ENCODE measurements around the gene LTBP1.

LTBP1 gene

GRCh38 chr2:33336036-33336625, 389.4 kb downstream of the LTBP1 start:
- Mint-ChIP-seq H3K4me3 (no peak overlapping the region), H3K27ac (no peak overlapping the region), H3K9me3 (ENCODE audit: low read depth) (no peaks in the 10 kb centered on the region), H3K4me1 (ENCODE audit: low read depth) (no peaks in the 10 kb centered on the region), H3K36me3 (no peaks in the 10 kb centered on the region), H3K27me3 (peaks cover 9% of the 10 kb centered on the region)

- Mint-ChIP-seq H3K4me3 (no peak overlapping the region), H3K27me3 (peaks cover 9% of the 10 kb centered on the region), H3K36me3 (no peaks in the 10 kb centered on the region), H3K9me3 (ENCODE audit: low read depth) (no peaks in the 10 kb centered on the region), H3K4me1 (ENCODE audit: low read depth) (no peaks in the 10 kb centered on the region), H3K27ac (no peak overlapping the region)
These were observed 390.7 kb downstream of the LTBP1 start for GRCh38 chr2:33337385-33337960.

DNA sequence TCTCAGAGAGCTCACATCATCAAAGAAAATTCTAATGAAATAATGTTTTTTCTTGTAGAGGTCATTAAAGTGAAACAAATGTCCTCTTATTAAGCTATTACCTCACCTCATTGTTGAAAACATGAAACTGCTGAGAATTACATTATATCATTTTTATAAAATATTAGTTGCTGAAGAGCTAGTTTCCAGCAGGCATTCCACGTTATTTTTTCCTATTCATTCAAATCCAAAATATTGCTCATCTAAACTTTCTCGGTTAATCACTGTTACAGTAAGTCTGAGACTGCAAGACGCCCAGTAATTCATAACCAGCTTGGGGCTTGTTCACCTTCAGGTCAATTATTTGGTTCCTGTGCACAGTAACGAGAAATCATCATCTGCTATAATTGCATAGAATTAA, 391.2 kb downstream of the LTBP1 start:
- H3K36me3 Mint-ChIP-seq: no peaks in the 10 kb centered on the region
- peaks cover 6% of the 10 kb centered on the region for H3K27me3 Mint-ChIP-seq
- H3K27ac Mint-ChIP-seq: no peak overlapping the region
- H3K4me3 Mint-ChIP-seq: no peak overlapping the region
- no peaks in the 10 kb centered on the region for H3K9me3 Mint-ChIP-seq (ENCODE audit: low read depth)
- peaks cover 4% of the 10 kb centered on the region for H3K4me1 Mint-ChIP-seq (ENCODE audit: low read depth)

DNA sequence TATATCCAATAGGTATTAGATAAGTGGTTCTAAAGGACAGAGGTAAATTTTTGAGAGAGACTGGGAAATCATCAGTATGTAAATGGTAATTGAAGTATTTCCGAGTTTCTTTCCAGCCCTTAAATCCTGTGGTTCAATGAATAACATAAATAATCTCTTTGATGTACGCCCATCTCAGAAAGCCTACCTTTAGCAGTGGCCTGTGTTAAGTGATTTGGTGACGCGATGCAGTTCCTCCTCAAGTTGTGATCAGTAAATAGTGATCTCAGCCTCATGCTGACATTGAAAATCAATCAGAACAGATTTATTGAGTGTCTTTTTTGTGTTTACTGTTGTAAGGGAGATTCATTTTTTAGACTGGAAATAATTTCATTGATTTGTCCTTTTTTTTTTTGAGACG, 392.5 kb downstream of the LTBP1 start:
- Mint-ChIP-seq H3K4me3 (no peak overlapping the region), H3K4me1 (ENCODE audit: low read depth) (peaks cover 10% of the 10 kb centered on the region), H3K27me3 (peaks cover 6% of the 10 kb centered on the region), H3K9me3 (ENCODE audit: low read depth) (no peaks in the 10 kb centered on the region), H3K27ac (no peak overlapping the region), H3K36me3 (no peaks in the 10 kb centered on the region)

DNA sequence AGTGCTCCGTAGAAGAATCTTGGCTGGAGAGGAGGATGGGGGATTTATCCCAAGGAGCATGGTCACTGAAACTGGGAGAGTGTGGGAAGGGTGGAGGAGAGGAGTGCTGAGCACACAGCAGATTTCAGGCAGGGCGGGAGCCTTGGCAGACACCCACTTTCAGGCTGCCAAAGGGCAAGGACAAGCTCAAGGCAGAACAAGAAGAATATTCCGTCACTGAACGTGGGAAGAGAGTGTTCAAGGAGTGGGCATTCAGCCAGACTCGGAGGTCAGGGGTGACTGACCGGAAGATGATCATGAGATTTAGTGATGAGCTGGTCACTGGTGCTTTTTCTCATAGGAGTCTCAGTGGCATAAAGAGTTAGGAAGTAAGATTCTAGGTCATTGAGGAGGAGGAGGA, 393.5 kb downstream of the LTBP1 start:
- no peak overlapping the region for H3K27ac Mint-ChIP-seq
- no peaks in the 10 kb centered on the region for H3K36me3 Mint-ChIP-seq
- peaks cover 6% of the 10 kb centered on the region for H3K27me3 Mint-ChIP-seq
- H3K4me1 Mint-ChIP-seq (ENCODE audit: low read depth): peaks cover 18% of the 10 kb centered on the region
- H3K9me3 Mint-ChIP-seq (ENCODE audit: low read depth): no peaks in the 10 kb centered on the region
- no peak overlapping the region for H3K4me3 Mint-ChIP-seq

DNA sequence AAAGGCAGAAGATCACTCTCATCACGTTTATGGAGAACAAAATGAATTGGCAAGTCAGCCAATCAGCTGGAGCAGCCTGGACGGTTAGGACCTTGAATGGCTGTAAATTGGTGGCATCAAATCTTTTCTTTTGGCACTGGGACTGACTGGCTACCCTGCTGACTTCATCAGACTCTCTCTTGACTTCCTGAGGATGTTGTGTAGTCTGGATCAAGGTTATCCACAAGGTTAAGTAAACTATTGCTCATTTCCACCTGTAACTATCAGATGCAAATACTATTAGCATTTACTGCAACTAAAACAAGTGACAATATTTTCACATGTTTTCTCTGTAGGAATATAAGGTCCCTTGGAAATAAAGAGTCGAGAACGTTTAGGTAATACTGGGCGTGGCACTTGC, 395.4 kb downstream of the LTBP1 start:
- Mint-ChIP-seq H3K27ac (no peak overlapping the region), H3K4me1 (ENCODE audit: low read depth) (peaks cover 18% of the 10 kb centered on the region), H3K4me3 (no peak overlapping the region), H3K36me3 (no peaks in the 10 kb centered on the region), H3K27me3 (peaks cover 5% of the 10 kb centered on the region), H3K9me3 (ENCODE audit: low read depth) (no peaks in the 10 kb centered on the region)

DNA sequence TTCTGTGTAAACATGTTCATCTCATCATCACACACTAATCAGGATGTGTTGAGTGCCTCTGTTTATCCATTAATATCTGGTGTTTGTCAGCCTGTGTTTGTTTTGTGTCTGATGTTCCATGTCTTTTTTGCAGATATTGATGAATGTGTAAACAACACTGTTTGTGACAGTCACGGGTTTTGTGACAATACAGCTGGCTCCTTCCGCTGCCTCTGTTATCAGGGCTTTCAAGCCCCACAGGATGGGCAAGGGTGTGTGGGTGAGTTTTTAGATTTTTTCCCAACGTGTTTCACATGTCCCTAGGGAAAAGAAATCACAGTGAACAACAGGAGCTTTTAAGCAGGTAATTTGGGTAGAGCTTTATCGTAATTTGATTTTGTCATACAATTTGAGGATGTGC, 396.0 kb downstream of the LTBP1 start:
- H3K9me3 Mint-ChIP-seq (ENCODE audit: low read depth): no peaks in the 10 kb centered on the region
- no peaks in the 10 kb centered on the region for H3K36me3 Mint-ChIP-seq
- H3K4me3 Mint-ChIP-seq: no peak overlapping the region
- H3K4me1 Mint-ChIP-seq (ENCODE audit: low read depth): peaks cover 18% of the 10 kb centered on the region
- no peak overlapping the region for H3K27ac Mint-ChIP-seq
- peaks cover 5% of the 10 kb centered on the region for H3K27me3 Mint-ChIP-seq

DNA sequence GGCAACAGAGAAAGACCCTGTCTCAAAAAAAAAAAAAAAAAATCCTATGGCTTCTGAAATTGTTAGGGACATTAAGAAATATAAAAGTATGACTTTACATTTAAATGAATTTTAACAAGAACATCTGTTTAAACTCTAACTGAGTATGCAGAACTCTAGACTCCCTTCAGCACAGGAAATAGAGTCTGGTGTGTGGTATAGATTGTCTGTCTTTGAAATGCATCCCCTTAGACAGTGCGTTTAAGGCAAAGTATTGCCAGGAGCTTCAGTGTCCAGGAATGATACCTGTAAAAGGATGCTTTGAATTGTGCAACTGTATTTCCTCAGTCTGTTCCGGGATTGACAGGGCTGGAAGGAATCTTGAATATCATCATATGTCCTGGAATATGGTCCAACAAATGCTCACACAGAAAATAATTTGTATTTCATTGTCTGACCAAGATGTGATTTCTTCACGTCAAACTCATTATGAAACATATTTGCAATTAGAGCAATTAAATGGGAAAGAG, 396.7 kb downstream of the LTBP1 start:
- Mint-ChIP-seq H3K4me3 (no peak overlapping the region), H3K4me1 (ENCODE audit: low read depth) (peaks cover 18% of the 10 kb centered on the region), H3K36me3 (no peaks in the 10 kb centered on the region), H3K27me3 (peaks cover 5% of the 10 kb centered on the region), H3K27ac (no peak overlapping the region), H3K9me3 (ENCODE audit: low read depth) (no peaks in the 10 kb centered on the region)

DNA sequence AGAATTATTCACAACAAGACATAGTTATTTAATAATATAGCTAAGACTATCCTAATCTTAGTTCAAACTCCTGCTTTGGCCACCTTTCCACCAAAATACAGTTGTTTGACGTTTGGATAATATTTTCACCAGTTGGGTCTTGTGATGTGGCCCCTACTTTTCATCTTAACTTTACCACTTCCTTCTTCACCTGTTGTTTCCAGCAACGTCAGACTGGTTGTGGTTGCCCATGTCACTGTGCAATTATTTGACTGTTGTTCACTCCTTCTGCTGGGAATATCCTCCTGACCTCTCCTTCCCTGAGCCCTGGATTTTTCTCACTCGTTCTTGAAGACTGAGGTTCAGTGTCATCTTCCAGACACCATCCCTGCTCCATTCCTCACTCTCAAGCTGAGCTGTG, 397.5 kb downstream of the LTBP1 start:
- peak overlapping the region; percentile 17 for H3K4me3 Mint-ChIP-seq
- peaks cover 18% of the 10 kb centered on the region for H3K4me1 Mint-ChIP-seq (ENCODE audit: low read depth)
- H3K9me3 Mint-ChIP-seq (ENCODE audit: low read depth): no peaks in the 10 kb centered on the region
- H3K27me3 Mint-ChIP-seq: peaks cover 5% of the 10 kb centered on the region
- H3K27ac Mint-ChIP-seq: no peak overlapping the region
- H3K36me3 Mint-ChIP-seq: no peaks in the 10 kb centered on the region

DNA sequence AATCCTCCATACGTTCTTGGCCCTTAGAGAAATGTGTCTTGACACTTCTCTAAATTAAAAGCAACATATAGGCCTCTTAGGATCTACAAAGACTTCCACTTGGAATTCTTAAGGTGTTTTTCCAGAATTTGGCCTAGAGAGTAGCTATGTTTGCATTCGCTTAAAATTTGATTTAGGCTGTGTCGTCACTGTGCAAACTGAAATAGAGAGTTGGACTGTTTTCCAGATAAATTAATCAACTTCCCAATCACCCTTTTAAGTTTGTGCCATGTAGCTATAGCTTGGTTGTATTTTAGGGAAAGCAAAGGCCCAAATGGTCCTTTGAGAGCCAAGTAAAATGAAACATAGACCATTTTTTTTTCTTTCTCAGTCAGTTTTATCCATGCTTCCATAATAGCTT, 401.1 kb downstream of the LTBP1 start:
- Mint-ChIP-seq H3K4me3 (no peak overlapping the region), H3K27me3 (no peaks in the 10 kb centered on the region), H3K4me1 (ENCODE audit: low read depth) (peaks cover 15% of the 10 kb centered on the region), H3K27ac (no peak overlapping the region), H3K36me3 (no peaks in the 10 kb centered on the region), H3K9me3 (ENCODE audit: low read depth) (no peaks in the 10 kb centered on the region)

- H3K9me3 Mint-ChIP-seq (ENCODE audit: low read depth): peaks cover 3% of the 10 kb centered on the region
- H3K27ac Mint-ChIP-seq: no peak overlapping the region
- H3K36me3 Mint-ChIP-seq: no peaks in the 10 kb centered on the region
- no peak overlapping the region for H3K4me3 Mint-ChIP-seq
- H3K27me3 Mint-ChIP-seq: no peaks in the 10 kb centered on the region
- H3K4me1 Mint-ChIP-seq (ENCODE audit: low read depth): no peaks in the 10 kb centered on the region
These were observed 403.9 kb downstream of the LTBP1 start for GRCh38 chr2:33350632-33351031.

- Mint-ChIP-seq H3K9me3 (ENCODE audit: low read depth) (peaks cover 8% of the 10 kb centered on the region), H3K27me3 (no peaks in the 10 kb centered on the region), H3K36me3 (peaks cover 6% of the 10 kb centered on the region), H3K4me3 (no peak overlapping the region), H3K27ac (no peak overlapping the region), H3K4me1 (ENCODE audit: low read depth) (no peaks in the 10 kb centered on the region)
These were observed 405.0 kb downstream of the LTBP1 start for GRCh38 chr2:33351781-33352180.

- Mint-ChIP-seq H3K27me3 (no peaks in the 10 kb centered on the region), H3K4me1 (ENCODE audit: low read depth) (no peaks in the 10 kb centered on the region), H3K27ac (no peak overlapping the region), H3K36me3 (peaks cover 7% of the 10 kb centered on the region), H3K9me3 (ENCODE audit: low read depth) (peaks cover 10% of the 10 kb centered on the region), H3K4me3 (no peak overlapping the region)
These were observed 408.2 kb downstream of the LTBP1 start for GRCh38 chr2:33354981-33355380.

GRCh38 chr2:33358878-33359277, 412.1 kb downstream of the LTBP1 start:
- Mint-ChIP-seq H3K4me3 (no peak overlapping the region), H3K27me3 (no peaks in the 10 kb centered on the region), H3K27ac (no peak overlapping the region), H3K4me1 (ENCODE audit: low read depth) (no peaks in the 10 kb centered on the region), H3K36me3 (peaks cover 7% of the 10 kb centered on the region), H3K9me3 (ENCODE audit: low read depth) (peaks cover 10% of the 10 kb centered on the region)

- Mint-ChIP-seq H3K9me3 (ENCODE audit: low read depth) (no peaks in the 10 kb centered on the region), H3K36me3 (no peaks in the 10 kb centered on the region), H3K4me1 (ENCODE audit: low read depth) (no peaks in the 10 kb centered on the region), H3K27ac (no peak overlapping the region), H3K4me3 (no peak overlapping the region), H3K27me3 (peaks cover 4% of the 10 kb centered on the region)
These were observed 416.9 kb downstream of the LTBP1 start for GRCh38 chr2:33363325-33364298.

Data from activated naive CD8-positive, alpha-beta T cell (primary cell).